GM21717 (cell line): Measurements from ENCODE around the gene FBRS.

Source experiments
- ATAC-seq: cut with Tn5 transposase; IDR thresholded peaks from one replicate; pipeline ENCODE4 v1.9.1; 2021; ENCODE audit warnings: mild to moderate bottlenecking, moderate library complexity; ENCODE audit not compliant: unreplicated experiment

Gene FBRS

GRCh38 chr16:30641378-30641982 is 16.8 kb upstream of the FBRS start:
- ATAC-seq, result no peak

- ATAC-seq, result no peak
Measured at GRCh38 chr16:30644334-30644830, 13.8 kb upstream of the FBRS start.

- no peak for ATAC-seq
Measured at GRCh38 chr16:30645727-30646126, 12.5 kb upstream of the FBRS start.

GRCh38 chr16:30647274-30647571 is 11.0 kb upstream of the FBRS start:
- no peak for ATAC-seq

- no peak for ATAC-seq
Measured at GRCh38 chr16:30649725-30650368, 8.4 kb upstream of the FBRS start.

- ATAC-seq, result peak; percentile 64
Measured at GRCh38 chr16:30650369-30651123, 7.7 kb upstream of the FBRS start, which contains the start of gene PRR14. Gene PRR14 (plus strand): TSS chr16:30650960. CDS start chr16:30651646, 686 bp downstream.

GRCh38 chr16:30651124-30652004 is 6.9 kb upstream of the FBRS start:
- peak; percentile 39 for ATAC-seq

GRCh38 chr16:30652005-30652296 is 6.3 kb upstream of the FBRS start:
- no peak for ATAC-seq

- ATAC-seq, result no peak
Measured at GRCh38 chr16:30652718-30653117, 5.5 kb upstream of the FBRS start.

GRCh38 chr16:30654856-30655255 is 3.4 kb upstream of the FBRS start:
- ATAC-seq, result no peak

- no peak for ATAC-seq
Measured at GRCh38 chr16:30655815-30656347, 2.4 kb upstream of the FBRS start.

GRCh38 chr16:30656388-30656787 is 1.8 kb upstream of the FBRS start:
- no peak for ATAC-seq

- ATAC-seq, result no peak
Measured at GRCh38 chr16:30656974-30657865, 1.0 kb upstream of the FBRS start.

GRCh38 chr16:30658731-30659506 is 688 bp downstream of the FBRS start:
- peak; percentile 30 for ATAC-seq

- no peak for ATAC-seq
Measured at GRCh38 chr16:30659507-30660423, 1.5 kb downstream of the FBRS start.

- ATAC-seq, result no peak
Measured at GRCh38 chr16:30660424-30661261, 2.4 kb downstream of the FBRS start.

- ATAC-seq, result no peak
Measured at GRCh38 chr16:30662449-30662848, 4.2 kb downstream of the FBRS start.
